SU-DHL-6 (cell line): Measurements from ENCODE around the gene TPTE2.

Source experiments
- EZH2phosphoT487 ChIP-seq: fragments of 200-600 bp; sonication (generic), shearing (Covaris generic); conservative IDR thresholded peaks from 2 replicates; pipeline ENCODE4 v1.6.1; 2018; ENCODE audit warnings: mild to moderate bottlenecking, antibody characterized with exemption, low read length, moderate library complexity, mixed read lengths
- TF ChIP-seq, protein P1 (sequence below): fragments of 200-600 bp; sonication (generic); IDR thresholded peaks from one replicate; pipeline ENCODE4 v1.5.1; 2017; ENCODE audit warnings: antibody characterized with exemption, mild to moderate bottlenecking, low read length, moderate library complexity; ENCODE audit not compliant: insufficient read depth, poor library complexity, severe bottlenecking

DNA sequence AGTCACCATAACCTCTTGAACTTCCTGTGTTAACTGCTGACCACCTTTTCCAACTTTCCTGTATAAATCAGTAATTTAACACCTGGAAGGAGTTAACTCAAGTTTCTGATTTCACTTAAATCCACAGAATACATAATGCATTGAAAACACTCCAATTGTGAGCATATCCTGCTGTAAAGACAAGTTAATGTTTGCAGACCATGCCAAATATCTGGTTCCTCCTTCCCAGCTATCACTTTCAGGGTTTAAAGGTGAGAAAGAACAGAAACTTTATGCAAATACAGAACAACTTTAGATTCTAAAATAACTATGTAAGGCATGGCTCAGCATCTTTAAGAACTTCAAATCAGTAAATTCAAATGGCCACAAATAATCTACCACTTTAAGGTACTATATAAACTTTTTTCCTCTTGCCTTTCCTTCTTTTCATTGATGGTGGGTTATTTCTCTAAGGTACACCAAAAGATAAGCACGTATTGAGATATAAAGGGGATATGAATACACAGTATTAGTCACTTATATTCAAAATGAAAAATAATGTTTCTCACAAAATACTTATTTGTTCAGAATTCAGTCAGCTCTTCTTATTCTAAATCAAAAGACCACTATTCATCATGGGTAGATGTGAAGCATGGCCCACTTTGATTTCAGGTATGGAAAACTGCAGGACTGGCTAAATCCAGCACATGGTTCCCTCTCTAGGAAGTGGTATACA lies 6.6 kb upstream of the TPTE2 start:
- TF ChIP-seq, protein P1, sequence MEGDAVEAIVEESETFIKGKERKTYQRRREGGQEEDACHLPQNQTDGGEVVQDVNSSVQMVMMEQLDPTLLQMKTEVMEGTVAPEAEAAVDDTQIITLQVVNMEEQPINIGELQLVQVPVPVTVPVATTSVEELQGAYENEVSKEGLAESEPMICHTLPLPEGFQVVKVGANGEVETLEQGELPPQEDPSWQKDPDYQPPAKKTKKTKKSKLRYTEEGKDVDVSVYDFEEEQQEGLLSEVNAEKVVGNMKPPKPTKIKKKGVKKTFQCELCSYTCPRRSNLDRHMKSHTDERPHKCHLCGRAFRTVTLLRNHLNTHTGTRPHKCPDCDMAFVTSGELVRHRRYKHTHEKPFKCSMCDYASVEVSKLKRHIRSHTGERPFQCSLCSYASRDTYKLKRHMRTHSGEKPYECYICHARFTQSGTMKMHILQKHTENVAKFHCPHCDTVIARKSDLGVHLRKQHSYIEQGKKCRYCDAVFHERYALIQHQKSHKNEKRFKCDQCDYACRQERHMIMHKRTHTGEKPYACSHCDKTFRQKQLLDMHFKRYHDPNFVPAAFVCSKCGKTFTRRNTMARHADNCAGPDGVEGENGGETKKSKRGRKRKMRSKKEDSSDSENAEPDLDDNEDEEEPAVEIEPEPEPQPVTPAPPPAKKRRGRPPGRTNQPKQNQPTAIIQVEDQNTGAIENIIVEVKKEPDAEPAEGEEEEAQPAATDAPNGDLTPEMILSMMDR = no peak
- TF ChIP-seq EZH2phosphoT487 = no peak
